ENCODE measurements around the gene LCK.

- TF ChIP-seq CTCF (conservative IDR thresholded peaks at IDR 0.05 in 1 of 2, IDR thresholded peaks at IDR 0.05 in 1 of 2; ENCODE audit: low read depth in 1 of 2, low read length in 2 of 2) (no peak), EZH2 (IDR thresholded peaks at IDR 0.05; ENCODE audit: low read length, missing control alignments) (no peak)
Observed at GRCh38 chr1:32250893-32251716, at the start of gene LCK.

Data from fibroblast of lung (primary cell).